Frontal cortex (tissue), 4 donors: Measurements from ENCODE around the gene PRKCA. TPM values are rescaled to one million over a fixed set of nuclear protein-coding genes. Genes with fewer than 3 reads are reported as not detected.
"Not testable (repeated sequence)": the region's sequence is repeated elsewhere in the genome, so short reads cannot be mapped to it uniquely, and the experiment has no call there.

Experiments used
- DNase-seq, 2 donors: peaks; one replicate each; pipeline ENCODE4 v3.0.0; 2012; ENCODE audit warnings: low spot score in 2 of 2
- FAIRE-seq: peaks from 2 replicates; lab custom pipeline; 2012; peaks lifted over from hg19 to GRCh38; lab: Jason Lieb, UNC
- total RNA-seq: library from RNA; depleted of rRNA; stranded (reverse); fragments of >200 nt; gene quantifications from one replicate; pipeline ENCODE4 v1.2.3, GENCODE V29; 2014
- donor health status: control.
- donor health status: control.
- donor health status: control.

Gene PRKCA
- total RNA-seq, 1 donor from 2014 or later = 24.9 TPM

DNA sequence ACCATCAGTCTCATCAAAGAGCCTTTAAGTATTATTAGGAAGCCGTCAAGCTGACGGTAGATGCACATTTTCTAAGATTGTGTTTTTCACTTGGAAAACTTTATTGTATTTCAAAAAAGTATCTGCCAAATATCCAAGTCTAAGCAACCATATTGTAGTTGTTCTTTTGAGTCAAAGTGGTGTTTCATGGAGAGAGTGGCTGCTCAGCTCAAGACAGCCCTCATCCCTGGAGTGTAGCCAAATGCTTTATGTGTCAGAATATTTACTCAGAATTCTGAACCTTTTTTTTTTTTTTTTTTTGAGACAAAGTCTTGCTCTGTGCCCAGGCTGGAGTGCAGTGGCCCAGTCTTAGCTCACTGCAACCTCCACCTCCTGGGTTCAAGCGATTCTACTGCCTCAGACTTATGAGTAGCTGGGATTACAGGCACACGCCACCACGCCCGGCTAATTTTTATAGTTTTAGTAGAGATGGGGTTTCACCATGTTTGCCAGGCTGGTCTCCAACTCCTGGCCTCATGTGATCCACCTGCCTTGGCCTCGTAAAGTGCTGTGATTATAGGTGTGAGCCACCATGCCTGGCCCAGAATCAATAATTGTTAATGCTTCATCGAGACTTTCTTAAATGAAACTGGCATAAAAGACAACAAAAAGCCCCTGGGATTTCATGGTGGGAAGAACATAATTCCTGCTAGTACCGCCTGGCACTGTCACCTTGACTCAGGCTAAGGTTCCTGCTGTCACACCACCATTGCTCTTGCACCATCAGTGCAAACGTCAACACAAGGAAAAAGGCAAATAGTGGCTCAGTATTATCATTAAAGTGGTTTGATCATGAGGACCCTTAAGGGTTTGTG lies 45.5 kb downstream of the PRKCA start:
- DNase-seq = no peak
- no peak for FAIRE-seq

- FAIRE-seq = no peak
- DNase-seq = no peak
Observed at GRCh38 chr17:66348584-66349165, 46.3 kb downstream of the PRKCA start.

GRCh38 chr17:66349521-66350254 lies 47.3 kb downstream of the PRKCA start:
- FAIRE-seq (no peak), DNase-seq (no peak)

DNA sequence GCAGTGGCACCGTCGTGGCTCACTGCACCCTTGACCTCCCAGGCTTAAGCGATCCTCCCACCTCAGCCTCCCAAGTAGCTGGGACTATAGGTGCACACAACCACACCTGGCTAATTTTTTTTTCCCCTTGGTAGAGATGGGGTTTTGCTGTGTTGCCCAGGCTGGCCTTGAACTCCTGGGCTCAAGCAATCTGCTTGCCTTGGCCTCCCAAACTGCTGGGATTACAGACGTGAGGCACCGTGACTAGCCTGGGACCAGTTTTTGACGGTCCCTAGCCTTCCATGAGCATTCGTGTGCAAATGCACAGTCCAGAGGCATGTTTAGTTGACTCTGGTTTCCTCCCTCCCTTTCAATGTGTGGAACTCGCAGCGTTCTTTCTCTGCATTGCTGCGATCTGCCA lies 48.2 kb downstream of the PRKCA start:
- not testable (repeated sequence) for FAIRE-seq, DNase-seq

- FAIRE-seq (no peak), DNase-seq (no peak)
Observed at GRCh38 chr17:66351033-66351432, 48.6 kb downstream of the PRKCA start.

DNA sequence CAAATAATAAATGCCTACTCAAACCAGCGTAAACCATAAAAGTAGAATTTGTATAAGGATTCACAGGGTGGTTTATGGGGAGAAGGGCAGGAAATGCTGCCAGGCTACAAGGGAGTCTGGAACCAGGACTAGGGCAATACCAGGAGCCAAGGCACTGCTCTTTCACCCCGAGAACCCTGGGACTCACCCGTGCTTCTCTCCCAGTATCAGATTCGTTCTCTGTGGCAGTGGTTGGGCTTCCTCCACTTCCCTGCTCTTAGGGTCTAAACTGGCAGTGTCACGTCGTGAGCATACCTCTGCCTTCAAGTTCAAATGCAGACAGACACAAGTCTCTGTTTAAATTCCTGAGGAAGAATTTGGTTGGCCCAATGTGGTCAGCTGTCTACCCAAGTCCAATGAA lies 49.3 kb downstream of the PRKCA start:
- FAIRE-seq = no peak
- no peak for DNase-seq

DNA sequence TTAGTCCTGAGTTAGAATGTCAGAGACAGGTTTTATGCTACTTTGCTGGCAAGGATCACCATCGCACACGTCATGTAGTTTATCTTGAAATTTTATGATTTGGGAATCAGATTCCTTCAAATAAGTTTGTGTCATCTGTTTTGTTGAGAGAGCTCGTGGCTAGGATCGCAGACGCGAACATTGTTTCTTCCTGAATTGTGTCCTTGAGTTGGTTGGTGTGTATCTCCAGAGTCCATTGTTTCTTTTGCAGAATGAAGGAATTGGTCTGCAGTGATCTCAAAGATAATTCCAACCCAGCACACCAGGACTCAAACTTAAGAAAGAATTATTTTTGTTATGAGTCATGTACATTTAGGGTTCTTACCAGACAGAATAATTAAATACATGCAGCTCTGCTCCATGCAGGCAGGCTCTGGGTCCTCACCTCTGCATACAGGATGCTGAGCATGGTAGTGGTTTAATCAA lies 51.6 kb downstream of the PRKCA start:
- FAIRE-seq (no peak), DNase-seq (no peak)

DNA sequence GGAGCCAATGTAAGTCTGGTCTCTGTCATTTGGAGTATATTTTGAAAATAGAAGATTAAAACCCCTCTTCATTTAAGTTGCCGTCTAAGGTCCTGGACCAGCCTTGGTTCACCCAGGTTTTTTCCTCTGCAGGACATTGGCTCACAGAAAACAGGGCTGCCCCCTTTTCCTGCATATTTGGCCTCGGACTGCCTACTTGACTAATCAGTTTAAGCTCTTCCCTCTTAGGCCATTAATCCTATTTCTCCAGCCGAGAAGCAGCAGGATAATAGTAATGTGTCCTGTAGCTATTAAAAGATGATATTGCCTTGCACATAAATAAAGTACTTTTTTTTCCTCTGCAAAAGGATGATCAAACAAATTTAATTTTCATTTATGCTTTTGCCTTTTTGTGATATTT lies 52.1 kb downstream of the PRKCA start:
- no peak for FAIRE-seq
- no peak for DNase-seq

DNA sequence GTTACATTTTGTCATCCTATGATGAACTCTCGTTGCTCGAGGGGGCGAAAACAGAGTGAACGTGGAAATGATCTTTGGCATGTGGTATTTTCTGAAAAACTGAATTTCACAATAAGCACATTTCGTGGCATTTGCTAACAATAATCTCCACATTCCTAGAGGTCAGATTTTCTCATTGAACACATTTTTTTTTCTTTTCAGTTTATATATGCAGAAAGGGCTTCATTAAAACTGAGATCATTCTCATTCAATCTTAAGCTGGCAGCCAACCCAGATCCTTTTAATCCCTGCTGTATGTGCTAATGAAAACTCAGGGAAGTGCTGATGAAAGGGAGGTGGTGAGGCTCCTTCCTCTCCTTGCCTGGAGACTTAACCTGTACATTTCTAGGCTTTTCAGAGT lies 52.6 kb downstream of the PRKCA start:
- FAIRE-seq = no peak
- no peak for DNase-seq

DNA sequence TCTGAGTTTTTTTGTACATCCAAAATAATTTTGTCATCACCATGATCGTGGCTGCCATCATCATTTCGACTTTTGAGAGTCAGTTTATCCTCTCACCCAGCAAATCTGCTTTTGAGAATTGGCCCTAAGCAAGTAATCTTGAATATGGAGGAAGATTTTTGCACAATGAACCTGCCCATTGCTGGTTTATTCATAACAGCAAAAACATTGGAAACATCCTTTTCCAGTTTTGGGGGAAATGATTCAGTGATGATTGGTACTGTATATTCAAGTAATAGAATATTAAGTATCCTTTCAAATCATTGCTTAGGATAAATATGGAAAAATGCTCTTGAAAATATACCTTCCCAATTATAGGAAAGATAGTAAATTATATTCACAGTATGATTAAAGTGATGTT lies 53.1 kb downstream of the PRKCA start:
- no peak for DNase-seq
- FAIRE-seq = no peak

- DNase-seq (no peak), FAIRE-seq (no peak)
Observed at GRCh38 chr17:66357037-66357436, 54.6 kb downstream of the PRKCA start.

DNA sequence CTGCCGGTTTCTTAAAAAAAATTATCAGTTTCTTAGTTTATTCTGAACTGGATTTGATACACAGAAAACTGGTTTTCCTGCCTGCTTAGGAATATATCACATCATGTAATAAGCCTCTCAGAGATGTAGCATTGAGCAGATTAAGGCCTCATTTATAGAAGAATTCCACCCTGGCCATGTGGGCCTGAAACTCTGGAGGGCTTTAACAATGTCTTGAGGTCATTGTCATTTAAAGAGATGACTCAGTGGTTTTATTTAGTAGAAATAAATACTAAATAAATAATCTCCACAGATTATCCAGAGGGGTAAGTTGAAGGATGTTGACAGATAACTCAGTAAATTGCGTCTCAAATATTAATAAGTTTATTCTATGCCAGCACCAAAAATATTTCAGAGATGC lies 56.9 kb downstream of the PRKCA start:
- DNase-seq (no peak), FAIRE-seq (no peak)

DNA sequence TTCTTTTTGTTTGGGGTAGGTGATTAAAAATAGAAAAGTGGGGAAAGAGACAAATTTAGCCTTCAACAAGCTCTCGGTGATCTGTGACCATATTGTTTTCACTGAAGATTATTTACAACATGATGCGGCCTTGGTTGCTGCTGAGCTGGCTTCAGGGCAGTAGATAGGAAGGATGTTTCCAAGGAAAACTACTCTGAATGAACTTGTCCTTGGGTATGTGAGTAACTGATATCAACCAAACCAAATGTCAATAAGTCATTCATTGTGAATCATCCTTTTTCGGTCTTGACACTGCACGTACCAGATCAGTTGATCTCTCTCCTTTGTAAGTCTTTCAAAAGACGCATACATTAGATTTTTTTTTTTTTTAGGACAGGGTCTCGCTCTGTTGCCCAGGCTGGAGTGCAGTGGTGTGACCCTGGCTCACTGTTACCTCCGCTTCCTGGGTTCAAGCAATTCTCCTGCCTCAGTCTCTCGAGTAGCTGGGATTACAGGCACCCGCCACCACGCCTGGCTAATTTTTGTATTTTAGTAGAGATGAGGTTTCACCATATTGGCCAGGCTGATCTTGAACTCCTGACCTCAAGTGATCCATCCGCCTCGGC lies 58.6 kb downstream of the PRKCA start:
- FAIRE-seq, DNase-seq: not testable (repeated sequence)

- DNase-seq = no peak
Observed at GRCh38 chr17:66364508-66364907, 62.1 kb downstream of the PRKCA start.

GRCh38 chr17:66364990-66365490 lies 62.6 kb downstream of the PRKCA start:
- DNase-seq (no peak), FAIRE-seq (no peak)

More at GRCh38 chr17:66364508-66364907, 62.1 kb downstream of the PRKCA start:
- no peak for FAIRE-seq

- DNase-seq = no peak
- FAIRE-seq = no peak
Observed at GRCh38 chr17:66365903-66366302, 63.5 kb downstream of the PRKCA start.

DNA sequence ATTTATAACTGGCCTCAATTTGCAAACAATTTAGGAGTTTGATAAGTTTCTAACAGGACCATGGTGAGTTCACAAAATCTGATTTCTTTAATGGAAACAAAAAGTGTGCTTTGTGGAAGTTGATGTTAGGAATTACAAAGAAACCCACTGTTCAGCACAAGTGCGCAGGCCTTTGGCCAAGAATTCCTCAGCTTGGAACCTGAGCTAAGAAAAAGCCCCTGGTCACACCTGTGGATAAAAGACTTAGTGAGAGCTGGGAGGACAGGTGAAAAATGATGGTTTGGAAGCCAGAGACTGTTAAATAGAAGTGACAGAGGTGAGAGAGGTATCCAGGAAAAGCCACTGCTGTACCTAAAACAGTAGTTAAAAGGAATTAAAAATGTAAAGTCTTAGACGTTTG lies 64.7 kb downstream of the PRKCA start:
- DNase-seq (no peak), FAIRE-seq (no peak)

GRCh38 chr17:66369830-66370229 lies 67.4 kb downstream of the PRKCA start:
- FAIRE-seq (no peak), DNase-seq (no peak)

DNA sequence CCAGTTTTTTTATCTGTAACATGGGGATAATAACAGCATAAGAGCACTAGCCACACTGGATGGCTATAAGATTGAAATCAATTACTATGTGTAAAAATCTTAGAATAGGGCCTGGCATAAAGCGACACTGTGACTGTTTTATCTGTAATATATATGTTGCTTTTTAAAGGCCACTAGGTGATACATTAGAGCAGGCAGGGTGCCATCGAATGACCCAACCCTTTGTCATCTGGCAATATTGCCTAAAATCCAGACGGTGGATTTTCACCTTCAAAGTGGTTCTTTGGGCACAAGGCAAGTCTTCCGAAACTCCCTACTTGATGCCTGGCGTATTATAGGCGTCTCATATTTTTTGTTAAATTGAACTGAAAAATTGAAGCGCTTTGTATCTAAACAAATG lies 69.1 kb downstream of the PRKCA start:
- DNase-seq = no peak
- no peak for FAIRE-seq

- FAIRE-seq = no peak
Observed at GRCh38 chr17:66372182-66372581, 69.8 kb downstream of the PRKCA start.

More at GRCh38 chr17:66372182-66372581, 69.8 kb downstream of the PRKCA start:
- no peak for DNase-seq
